NCI-H2196 (cell line): ENCODE data around the gene ATG10.
"Not testable (repeated sequence)": the region's sequence is repeated elsewhere in the genome, so short reads cannot be mapped to it uniquely, and the experiment has no call there.

Experiments used
- DNase-seq: peaks from one replicate; lab custom pipeline; 2025; ENCODE audit not compliant: unreplicated experiment; lab: John Stamatoyannopoulos, UW

The ATG10 gene

GRCh38 chr5:81982172-81982685 is 10.4 kb downstream of the ATG10 start:
- DNase-seq = not testable (repeated sequence)

- not testable (repeated sequence) for DNase-seq
Observed at GRCh38 chr5:81983148-81983547, 11.3 kb downstream of the ATG10 start.

- DNase-seq = not testable (repeated sequence)
Observed at GRCh38 chr5:81983563-81983962, 11.7 kb downstream of the ATG10 start.

- DNase-seq = no peak
Observed at GRCh38 chr5:81986126-81986525, 14.3 kb downstream of the ATG10 start.

DNA sequence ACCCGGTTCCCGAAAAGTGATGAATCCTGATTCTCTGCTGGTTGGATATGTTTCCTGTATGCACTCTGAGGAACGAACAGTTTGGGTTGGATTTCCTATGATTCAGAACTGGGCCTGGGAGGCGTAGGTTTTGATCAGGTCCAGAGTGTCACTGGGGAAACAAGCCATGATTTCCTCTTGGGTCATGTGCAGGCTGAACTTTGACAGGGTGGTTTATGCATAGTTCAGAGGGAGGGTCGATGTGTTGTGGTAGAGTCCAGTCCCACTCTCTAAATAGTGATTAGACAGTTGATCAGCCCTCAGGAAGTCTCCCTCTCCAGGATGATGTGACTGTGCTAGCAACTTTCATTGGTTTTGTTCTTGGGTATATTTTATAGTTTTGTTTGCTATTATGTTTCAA is 17.4 kb downstream of the ATG10 start:
- DNase-seq = no peak

GRCh38 chr5:81994679-81995078 is 22.9 kb downstream of the ATG10 start:
- DNase-seq = no peak

GRCh38 chr5:81995407-81995806 is 23.6 kb downstream of the ATG10 start:
- no peak for DNase-seq

DNA sequence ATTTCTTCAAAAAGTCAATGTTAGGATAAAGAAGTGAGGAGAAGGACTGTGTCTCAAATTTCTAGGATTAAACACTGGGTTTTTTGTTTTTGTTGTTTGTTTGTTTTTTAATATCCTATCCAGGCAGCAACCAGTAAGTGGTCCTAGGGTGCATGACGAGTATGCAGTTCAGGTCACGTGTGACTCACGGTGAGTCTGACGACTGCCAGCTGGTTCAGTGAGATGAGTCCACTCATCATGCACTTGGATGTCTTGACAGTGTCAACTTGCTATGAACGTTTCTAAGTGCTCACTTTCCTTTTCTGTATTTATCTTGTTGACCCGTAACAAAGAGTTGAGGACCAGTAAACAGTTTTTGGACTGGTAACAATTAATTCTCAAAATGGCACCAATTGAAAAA is 32.7 kb downstream of the ATG10 start:
- DNase-seq = no peak

GRCh38 chr5:82009869-82010268 is 38.0 kb downstream of the ATG10 start:
- not testable (repeated sequence) for DNase-seq

DNA sequence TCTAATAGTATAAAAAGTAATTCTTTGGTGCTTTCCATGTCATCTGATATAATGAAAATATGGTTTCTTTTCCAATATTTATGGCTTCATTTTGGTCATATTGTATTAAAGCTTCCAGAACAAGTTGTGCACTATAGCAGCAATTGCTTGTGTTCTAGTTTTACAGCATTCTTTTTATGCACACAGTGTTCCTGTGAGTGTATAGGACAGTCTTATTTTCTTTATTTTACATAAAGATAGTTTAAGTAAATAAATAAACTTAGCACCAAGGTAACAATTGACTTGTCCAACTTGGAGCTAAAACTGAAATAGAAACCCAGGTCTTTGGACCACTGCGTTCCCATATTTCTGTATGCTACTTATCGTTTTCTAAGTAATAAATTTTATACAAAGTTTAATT is 38.9 kb downstream of the ATG10 start:
- DNase-seq = no peak

DNA sequence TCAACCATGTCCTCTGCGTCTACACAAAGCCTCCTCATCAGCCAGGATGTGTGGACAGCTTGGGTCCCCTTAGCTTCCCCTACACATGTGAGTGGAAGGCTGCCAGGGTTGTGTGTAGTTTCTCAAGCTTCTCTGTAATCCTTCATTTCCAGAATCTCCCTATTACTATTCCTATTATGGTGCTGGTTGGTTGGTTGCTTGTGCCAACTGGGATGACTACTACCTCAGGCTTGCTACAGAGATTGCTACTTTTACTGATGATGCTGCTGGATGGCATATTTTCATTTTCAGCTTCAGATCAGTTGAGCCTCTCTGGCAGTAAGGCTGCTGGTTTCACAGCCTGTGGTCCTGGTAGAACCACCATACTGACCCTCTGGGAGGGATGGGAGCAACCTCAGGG is 39.9 kb downstream of the ATG10 start:
- no peak for DNase-seq

DNA sequence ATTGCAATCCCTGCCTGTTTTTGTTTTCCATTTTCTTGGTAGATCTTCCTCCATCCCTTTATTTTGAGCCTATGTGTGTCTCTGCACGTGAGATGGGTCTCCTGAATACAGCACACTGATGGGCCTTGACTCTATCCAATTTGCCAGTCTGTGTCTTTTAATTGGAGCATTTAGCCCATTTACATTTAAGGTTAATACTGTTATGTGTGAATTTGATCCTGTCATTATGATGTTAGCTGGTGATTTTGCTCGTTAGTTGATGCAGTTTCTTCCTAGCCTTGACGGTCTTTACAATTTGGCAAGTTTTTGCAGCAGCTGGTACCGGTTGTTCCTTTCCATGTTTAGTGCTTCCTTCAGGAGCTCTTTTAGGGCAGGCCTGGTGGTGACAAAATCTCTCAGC is 42.8 kb downstream of the ATG10 start:
- DNase-seq = not testable (repeated sequence)

DNA sequence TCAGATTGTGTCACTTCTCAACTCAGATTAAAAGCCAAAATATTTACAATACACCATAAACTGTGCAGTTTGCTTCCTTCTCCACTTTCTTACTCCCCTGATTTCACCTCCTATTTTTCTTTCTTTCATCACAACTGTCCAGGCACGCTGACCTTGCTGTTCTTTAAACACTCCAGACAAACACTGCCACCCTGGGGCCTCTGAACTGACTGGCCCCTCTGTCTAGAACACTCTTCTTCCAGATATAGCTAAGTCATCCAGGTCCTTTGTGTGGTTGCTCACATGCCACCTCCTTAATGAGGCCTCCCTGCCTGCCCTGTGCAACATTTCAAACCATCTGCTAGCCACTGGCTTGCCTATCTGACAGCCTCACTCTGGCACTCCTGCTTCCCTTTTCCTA is 46.6 kb downstream of the ATG10 start:
- no peak for DNase-seq

DNA sequence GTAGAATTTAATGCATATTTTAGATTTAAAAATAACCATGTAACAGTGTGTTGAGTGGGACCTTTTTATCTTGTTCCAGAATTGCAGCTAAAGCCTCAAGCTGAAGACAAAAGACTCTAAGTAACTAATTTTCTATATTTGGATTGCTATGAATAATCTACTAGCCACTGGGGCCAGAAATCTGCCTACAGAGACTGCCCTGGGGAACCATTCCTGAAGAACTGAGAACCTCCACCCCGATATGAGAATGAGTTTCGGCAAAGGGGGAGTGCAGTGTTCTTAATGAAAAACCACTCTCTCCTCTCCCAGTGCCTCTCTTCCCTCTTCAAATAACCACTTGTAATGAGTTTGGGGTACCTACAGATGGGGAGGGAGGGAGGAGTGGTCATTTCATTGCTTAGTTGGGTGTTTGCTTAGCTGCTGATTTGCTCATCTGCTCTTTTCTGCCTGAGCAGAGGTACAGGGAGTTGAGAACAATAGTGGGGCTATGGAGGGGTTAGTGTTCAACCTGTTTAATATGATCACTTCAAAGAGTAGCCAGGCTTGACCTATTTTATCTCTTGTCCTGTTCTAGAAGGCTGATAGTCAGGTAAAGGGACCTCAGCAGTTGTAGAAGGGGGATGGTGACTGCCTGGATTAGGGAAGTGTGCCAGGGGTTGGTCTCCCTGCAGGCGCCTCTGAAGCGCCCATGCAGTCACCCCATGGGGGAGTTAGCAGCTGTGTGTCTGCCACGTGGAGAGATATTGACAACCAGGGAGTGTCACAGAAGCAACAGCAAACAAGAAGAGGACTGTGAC is 47.7 kb downstream of the ATG10 start:
- no peak for DNase-seq

GRCh38 chr5:82022499-82022898 is 50.7 kb downstream of the ATG10 start:
- no peak for DNase-seq

DNA sequence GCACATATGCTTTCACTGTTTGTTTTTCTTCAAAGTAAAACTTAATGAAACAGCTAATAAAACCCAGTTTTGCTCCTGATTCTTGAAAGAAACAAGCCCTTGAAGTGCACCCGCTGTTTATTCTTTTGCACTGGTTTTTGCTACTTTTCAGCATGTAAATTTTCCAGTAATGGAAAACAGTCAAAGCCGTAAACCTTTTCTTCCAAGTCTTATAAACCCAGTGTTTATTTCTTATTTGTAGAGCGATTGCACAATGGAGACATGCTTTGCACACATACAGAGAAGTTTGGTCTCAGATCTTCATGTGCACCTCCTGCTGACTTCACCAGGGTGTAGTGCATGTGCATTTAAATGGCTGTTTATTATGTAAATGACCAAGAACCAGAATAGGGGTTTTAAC is 51.8 kb downstream of the ATG10 start:
- DNase-seq = no peak

GRCh38 chr5:82031220-82032119 is 59.6 kb downstream of the ATG10 start:
- no peak for DNase-seq

GRCh38 chr5:82042894-82043293 is 71.1 kb downstream of the ATG10 start:
- not testable (repeated sequence) for DNase-seq

DNA sequence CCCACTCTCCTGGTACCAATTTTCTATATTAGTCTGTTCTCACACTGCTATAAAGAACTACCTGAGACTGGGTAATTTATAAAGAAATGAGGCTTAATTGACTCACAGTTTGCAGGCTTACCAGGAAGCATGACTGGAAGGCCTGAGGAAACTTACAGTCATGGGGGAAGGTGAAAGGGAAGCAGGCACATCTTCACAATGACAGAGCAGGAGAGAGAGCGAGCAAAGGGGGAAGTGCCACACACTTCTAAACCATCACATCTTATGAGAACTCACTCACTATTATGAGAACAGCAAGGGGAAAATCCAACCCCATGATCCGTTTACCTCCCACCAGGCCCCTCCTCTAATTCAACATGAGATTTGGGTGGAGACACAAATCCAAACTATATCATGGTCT is 72.2 kb downstream of the ATG10 start:
- no peak for DNase-seq

GRCh38 chr5:82045554-82046275 is 73.9 kb downstream of the ATG10 start:
- no peak for DNase-seq

- no peak for DNase-seq
Observed at GRCh38 chr5:82046276-82046647, 74.4 kb downstream of the ATG10 start.
